K562 (cell line): ENCODE data around the gene COX6B2. TPM values are rescaled to one million over a fixed set of nuclear protein-coding genes. Genes with fewer than 3 reads are reported as not detected.

Experiments
- ATAC-seq: fragments of 200-7000 bp; cut with Tn5 transposase; 3 replicates; pipeline ENCODE4 v1.9.1; 2020; ENCODE audit warnings: moderate library complexity
- BruUV-seq: library from RNA; stranded (reverse); fragments of 400-500 nt; replicated peaks from 2 replicates; lab custom pipeline; 2021; lab: Mats Ljungman, UMichigan
- CTCF ChIA-PET: fragments of 300-600 bp; formaldehyde crosslinking; extraction: SDS; loops from one replicate; lab custom pipeline; 2021; ENCODE audit warnings: low intra/inter-chr PET ratio; lab: Yijun Ruan, JAX
- POLR2A ChIA-PET: fragments of 300-600, 350-650 bp; sonication (Branson Sonifier 250); formaldehyde crosslinking; extraction: SDS; loops from one replicate; lab custom pipeline; 2021; ENCODE audit warnings: antibody characterized with exemption, inconsistent platforms; lab: Yijun Ruan, JAX
- DNase-seq, 4 experiments: peaks; one replicate each; pipeline versions ENCODE4 v3.0.0 to v3.0.0-alpha.2; 2011 to 2018; ENCODE audit warnings: low spot score in 3 of 4, mixed read lengths in 3 of 4; ENCODE audit errors: extremely low read depth in 1 of 4
- FAIRE-seq: peaks from 2 replicates; lab custom pipeline; 2011; peaks lifted over from hg19 to GRCh38; lab: Jason Lieb, UNC
- H2AFZ ChIP-seq: 2 replicates; pipeline ENCODE4 v1.6.0; 2011; ENCODE audit warnings: low read depth, low read length, control low read depth, inconsistent platforms
- H3K27ac ChIP-seq: fragments of 200-600 bp; 3 replicates; pipeline ENCODE4 v1.8.0; 2011; ENCODE audit warnings: low read depth, mild to moderate bottlenecking, control low read depth, inconsistent platforms, low read length, moderate library complexity, mixed read lengths; ENCODE audit errors: extremely low read depth
- H3K27me3 ChIP-seq, 2 experiments: fragments of 300-600 bp in 1 of 2; 2 replicates in 1 of 2; 3 replicates in 1 of 2; pipeline versions ENCODE4 v1.6.0 to v1.8.0; 2011; ENCODE audit warnings: inconsistent platforms in 2 of 2, low read length in 2 of 2, mild to moderate bottlenecking in 1 of 2, mixed read lengths in 1 of 2, moderate library complexity in 1 of 2; ENCODE audit not compliant: control insufficient read depth in 2 of 2, insufficient read depth in 2 of 2
- H3K36me3 ChIP-seq: fragments of 300-600 bp; 3 replicates; pipeline ENCODE4 v1.8.0; 2011; ENCODE audit warnings: mild to moderate bottlenecking, low read length, inconsistent platforms; ENCODE audit not compliant: control insufficient read depth, insufficient read depth
- H3K4me1 ChIP-seq, 2 experiments: fragments of 200-600 bp in 1 of 2; replicated peaks in 1 of 2; 2 replicates in 1 of 2; 3 replicates in 1 of 2; pipeline versions ENCODE4 v1.5.1 to v1.8.0; 2011; ENCODE audit warnings: inconsistent platforms in 2 of 2, low read length in 2 of 2, mild to moderate bottlenecking in 1 of 2, mixed read lengths in 1 of 2, moderate library complexity in 1 of 2; ENCODE audit not compliant: control insufficient read depth in 2 of 2, insufficient read depth in 2 of 2
- H3K4me2 ChIP-seq: 2 replicates; pipeline ENCODE4 v1.6.1; 2011; ENCODE audit warnings: low read length, control low read depth, inconsistent platforms, mixed read lengths; ENCODE audit not compliant: insufficient read depth
- H3K4me3 ChIP-seq: fragments of 200-600 bp; sonication (generic), shearing (Covaris generic); 2 replicates; pipeline ENCODE4 v1.5.1; 2016; ENCODE audit warnings: control low read depth, inconsistent platforms
- H3K79me2 ChIP-seq: fragments of 200-600 bp; 3 replicates; pipeline ENCODE4 v1.8.0; 2011; ENCODE audit warnings: low read length, inconsistent platforms; ENCODE audit not compliant: control insufficient read depth, insufficient read depth
- H3K9ac ChIP-seq, 2 experiments: 2 replicates each; pipeline versions ENCODE4 v1.6.0 to v1.6.1; 2011; ENCODE audit warnings: low read depth in 2 of 2, low read length in 2 of 2, control low read depth in 1 of 2, inconsistent platforms in 1 of 2, mild to moderate bottlenecking in 1 of 2, mixed read lengths in 1 of 2; ENCODE audit not compliant: insufficient read depth in 1 of 2
- H3K9me1 ChIP-seq: one replicate; pipeline ENCODE4 v1.6.0; 2011; ENCODE audit warnings: inconsistent platforms, mild to moderate bottlenecking, low read length, moderate library complexity; ENCODE audit not compliant: control insufficient read depth, insufficient read depth
- H3K9me3 ChIP-seq: replicated peaks from 2 replicates; pipeline ENCODE4 v1.5.1; 2011; ENCODE audit warnings: low read depth, low read length, inconsistent platforms; ENCODE audit not compliant: control insufficient read depth, insufficient read depth
- H4K20me1 ChIP-seq: replicated peaks from 2 replicates; pipeline ENCODE4 v1.6.1; 2011; ENCODE audit warnings: low read length, inconsistent platforms, mixed read lengths; ENCODE audit not compliant: control insufficient read depth, insufficient read depth
- ETV5 ChIP-seq: sonication (generic); formaldehyde crosslinking; IDR thresholded peaks from 2 replicates; pipeline ENCODE4 v1.4.0; 2020; ENCODE audit warnings: low read depth, mild to moderate bottlenecking, missing genetic modification reagents
- GTF2E2 ChIP-seq: fragments of 200-800 bp; sonication (Bioruptor generic); IDR thresholded peaks from 2 replicates; pipeline ENCODE4 v1.6.1; 2016; ENCODE audit warnings: missing genetic modification characterization, missing compliant biosample characterization
- ILF3 ChIP-seq: fragments of 450-650 bp; IDR thresholded peaks from 2 replicates; pipeline ENCODE4 v1.6.1; 2018; ENCODE audit warnings: antibody characterized with exemption, mild to moderate bottlenecking, moderate library complexity, borderline replicate concordance
- NCOR1 ChIP-seq: fragments of 450-650 bp; IDR thresholded peaks from 2 replicates; pipeline ENCODE4 v1.6.1; 2016; ENCODE audit warnings: mild to moderate bottlenecking, moderate library complexity
- NFE2L1 ChIP-seq: fragments of 450-650 bp; IDR thresholded peaks from 2 replicates; pipeline ENCODE4 v1.6.1; 2016; ENCODE audit warnings: missing genetic modification characterization, low read depth, mild to moderate bottlenecking, missing compliant biosample characterization, moderate library complexity, borderline replicate concordance
- POLR2A ChIP-seq: fragments of 450-650 bp; conservative IDR thresholded peaks from 2 replicates; pipeline ENCODE4 v1.6.1; 2016
- POLR2AphosphoS2 ChIP-seq: IDR thresholded peaks from 2 replicates; pipeline ENCODE4 v1.6.1; 2012; ENCODE audit warnings: low read length, improper control_type of control experiment
- POLR2AphosphoS5 ChIP-seq: IDR thresholded peaks from 2 replicates; pipeline ENCODE4 v1.6.1; 2011; ENCODE audit warnings: mild to moderate bottlenecking, low read depth, low read length, moderate library complexity; ENCODE audit not compliant: control insufficient read depth, insufficient read depth
- POLR2B ChIP-seq: fragments of 450-650 bp; IDR thresholded peaks from 2 replicates; pipeline ENCODE4 v1.6.1; 2018; ENCODE audit warnings: low read depth; ENCODE audit not compliant: partially characterized antibody
- SIN3A ChIP-seq, 2 experiments: fragments of 150-350 bp in 1 of 2; IDR thresholded peaks; 2 replicates each; pipeline ENCODE4 v1.6.1; 2011 to 2016; ENCODE audit warnings: borderline replicate concordance in 2 of 2, low read depth in 2 of 2, low read length in 2 of 2, mild to moderate bottlenecking in 2 of 2, moderate library complexity in 2 of 2; ENCODE audit not compliant: control insufficient read depth in 1 of 2
- SUPT5H ChIP-seq: fragments of 450-650 bp; IDR thresholded peaks from 2 replicates; pipeline ENCODE4 v1.6.1; 2016
- THRAP3 ChIP-seq: fragments of 450-650 bp; IDR thresholded peaks from 2 replicates; pipeline ENCODE4 v1.6.1; 2016; ENCODE audit warnings: mild to moderate bottlenecking, inconsistent platforms, borderline replicate concordance
- ZNF134 ChIP-seq: fragments of 250-450 bp; sonication (Bioruptor Pico); conservative IDR thresholded peaks from 2 replicates; pipeline ENCODE4 v1.4.0; 2020
- whole genome bisulfite sequencing: fragments of 100-300 bp; shearing (Covaris generic); methylation state at CpG from one replicate; pipeline ENCODE4 v1.1.6; 2016; ENCODE audit warnings: low coverage, mixed read lengths; ENCODE audit not compliant: insufficient coverage; ENCODE audit errors: missing lambda C conversion rate; 5-methylcytosine and 5-hydroxymethylcytosine counted together
- in situ Hi-C: fragments of 300-500 bp; cut with MboI; formaldehyde crosslinking; loops from 4 replicates; pipeline ENCODE4 v1.15.0; 2018; ENCODE audit warnings: inconsistent platforms, mixed read lengths
- intact Hi-C: fragments of 100-400 bp; cut with micrococcal nuclease; formaldehyde crosslinking; loops from 2 replicates; pipeline ENCODE4 v1.14.2; 2022
- polyA plus RNA-seq, 8 experiments: library from polyadenylated mRNA; depleted of rRNA in 4 of 8; stranded (reverse) in 5 of 8; unstranded in 3 of 8; fragments of >200 nt; fragmentation: Nextera tagmentation in 2 of 8; fragmentation: Illumina TruSeq in 1 of 8; extraction: Ambion mirVana in 2 of 8; extraction: Trizol in 1 of 8; gene quantifications; 2 replicates each; pipeline versions ENCODE4 v1.2.1 to v1.2.3, GENCODE V29; 2011 to 2014; ENCODE audit warnings: inconsistent platforms in 1 of 8, missing spikeins in 1 of 8
- total RNA-seq, 7 experiments: library from RNA; depleted of rRNA in 6 of 7; stranded (reverse); fragments of >200 nt in 6 of 7; fragmentation: Illumina TruSeq in 2 of 7; extraction: Trizol in 2 of 7; gene quantifications; 2 replicates each; pipeline versions ENCODE4 v1.2.1 to v1.2.3, GENCODE V29; 2011 to 2021; ENCODE audit warnings: low replicate concordance in 1 of 7

Gene COX6B2
- total and polyA plus RNA-seq, 9 of the 15 experiments (the other 6 are each of a cell fraction or from before 2014, with no cell fraction given): 0.40 to 2.5 (median 0.83) TPM

- in situ Hi-C loops: no loop called here
- TF ChIP-seq NFE2L1 (no peak), ZNF134 (peak; percentile 94), POLR2AphosphoS2 (peak; percentile 79; the same call in 1 of the 2 replicates), NCOR1 (0 out of 2 replicates have a peak, but pooled peaks have one; percentile 11), ETV5 (CRISPR knock-in tag) (no peak), POLR2A (peak; percentile 56), POLR2AphosphoS5 (peak; percentile 69), GTF2E2 (tag) (no peak), SUPT5H (peak; percentile 59), SIN3A (IDR thresholded peaks at IDR 0.05; ENCODE audit: borderline replicate concordance in 2 of 2, control insufficient read depth in 1 of 2, low read depth in 2 of 2, low read length in 2 of 2) (peak in 1 of 2 experiments; percentile 11; a peak in 1 of 4 replicates), ILF3 (0 out of 2 replicates have a peak, but pooled peaks have one; percentile 14), THRAP3 (0 out of 2 replicates have a peak, but pooled peaks have one; percentile 22), POLR2B (peak; percentile 48)
- TF ChIP-seq, all 486 proteins: peak for 10
- Histone ChIP-seq H3K27me3 (no peaks in the 10 kb centered on the region), H3K4me3 (no peak overlapping the region), H3K4me2 (no peak overlapping the region), H4K20me1 (peaks cover 29% of the 10 kb centered on the region), H2AFZ (no peak overlapping the region), H3K4me1 (peaks cover 2 to 21% of the 10 kb centered on the region in 2 experiments; a peak in 4 of 5 replicates), H3K9me1 (peaks cover under 1% of the 10 kb centered on the region), H3K27ac (no peak overlapping the region), H3K9ac (peak overlapping the region in 1 of 2 experiments; percentile 80; a peak in 1 of 4 replicates), H3K9me3 (no peaks in the 10 kb centered on the region), H3K36me3 (peaks cover 46% of the 10 kb centered on the region), H3K79me2 (peaks cover 27% of the 10 kb centered on the region)
- WGBS: 82% methylated on average over 14 of the region's 14 CpGs
- no TSS peak for BruUV-seq
- intact Hi-C loops: no loop called here
- DNase-seq: no peak
- ChIA-PET CTCF (no interaction called here), POLR2A (interaction anchor here (0.5 to 5.1 kb wide), 14 partner anchors 12 to 225 kb away, joined by 3 to 97 read pairs (median 5); partner anchors contain the start of genes ISOC2, PPP6R1, PTPRH and RPL28)
- FAIRE-seq: peak; percentile 35
- peak; percentile 62 for ATAC-seq
Observed at GRCh38 chr19:55400281-55401087, 46.0 kb upstream of the COX6B2 start.
